Ovary (tissue), 9 donors: ENCODE data around the gene FNIP1. TPM values are rescaled to one million over a fixed set of nuclear protein-coding genes. Genes with fewer than 3 reads are reported as not detected.
"Not testable (repeated sequence)": the region's sequence is repeated elsewhere in the genome, so short reads cannot be mapped to it uniquely, and the experiment has no call there.

ENCODE experiments used
- DNase-seq, 5 donors: peaks; one replicate each; pipeline ENCODE4 v3.0.0-alpha.2; 2019 to 2020
- H3K27ac ChIP-seq, 2 donors: fragments of 200-600 bp; one replicate each; pipeline versions ENCODE4 v1.5.1 to v1.8.0; 2019 to 2022
- H3K27me3 ChIP-seq: fragments of 200-600 bp; one replicate; pipeline ENCODE4 v1.8.0; 2022
- H3K36me3 ChIP-seq: fragments of 200-600 bp; sonication (generic); one replicate; pipeline ENCODE4 v1.5.1; 2019
- H3K4me1 ChIP-seq: one replicate; pipeline ENCODE4 v1.8.1; 2013; ENCODE audit warnings: mild to moderate bottlenecking, moderate library complexity; ENCODE audit not compliant: insufficient read depth
- H3K4me3 ChIP-seq: fragments of 200-600 bp; sonication (generic); one replicate; pipeline ENCODE4 v1.5.1; 2017
- H3K9me3 ChIP-seq, 2 donors: fragments of 200-600 bp in 1 of 2; sonication (generic) in 1 of 2; one replicate each; pipeline versions ENCODE4 v1.5.1 to v1.8.1; 2013 to 2019; ENCODE audit warnings: mild to moderate bottlenecking in 1 of 2, moderate library complexity in 1 of 2
- CTCF ChIP-seq, 3 donors: fragments of 450-650 bp in 2 of 3; fragments of 200-600 bp in 1 of 3; IDR thresholded peaks; one replicate each; pipeline versions ENCODE4 v1.5.1 to v1.8.0; 2016 to 2022; ENCODE audit warnings: antibody characterized with exemption in 3 of 3, mild to moderate bottlenecking in 1 of 3
- EP300 ChIP-seq: sonication (generic); formaldehyde crosslinking; IDR thresholded peaks from one replicate; pipeline ENCODE4 v1.6.1; 2017; ENCODE audit warnings: antibody characterized with exemption
- POLR2A ChIP-seq: fragments of 450-650 bp; IDR thresholded peaks from one replicate; pipeline ENCODE4 v1.6.1; 2017; ENCODE audit warnings: antibody characterized with exemption, mild to moderate bottlenecking, moderate library complexity
- WGBS, 3 donors: extraction: QIAGEN DNeasy Blood & Tissue Kit in 1 of 3; methylation state at CpG; one replicate each; pipeline versions ENCODE4 v1.1.5 to v1.1.7; 2013 to 2017; 5-methylcytosine and 5-hydroxymethylcytosine counted together
- intact Hi-C, 4 donors: fragments of 100-400 bp; cut with DNase I; formaldehyde crosslinking; loops; one replicate each; pipeline versions ENCODE4 v1.11.0 to v1.15.1; 2022 to 2023
- polyA plus RNA-seq, 2 donors: library from polyadenylated mRNA; stranded (reverse); fragments of 200-250 nt in 1 of 2; fragments of 350-450 nt in 1 of 2; fragmentation: Illumina TruSeq in 1 of 2; extraction: RNeasy Lipid Tissue Mini Kit (QIAGEN cat#74804) in 1 of 2; gene quantifications; one replicate each; pipeline ENCODE4 v1.2.3, GENCODE V29; 2013 to 2014
- total RNA-seq, 7 donors: library from RNA; depleted of rRNA in 2 of 7; stranded (reverse); fragments of >200 nt in 2 of 7; fragmentation: NEBNext Ultra II Directional in 3 of 7; extraction: Animal tissue kit (Norgen Biotek cat#: 25700) in 3 of 7; gene quantifications; one replicate each; pipeline versions ENCODE4 v1.1.0 to v1.2.4, GENCODE V29; 2016 to 2023
- donor health status: DM: no; HTN: no; CAD: no; lungs with moderate emphysema.
- donor health status: DM: no; HTN: no; CAD: no.
- donor health status: Bipolar disorder and iron deficiency.
- donor health status: DM: yes; HTN: yes; CAD: no.
- donor health status: DM: no; HTN: no; CAD: no.
- donor health status: DM: yes; HTN: yes; CAD: no.

FNIP1 gene
- total and polyA plus RNA-seq, 9 donors, result 7.2 to 52.7 (median 39.4) TPM

- intact Hi-C loops, result no loop called here
- no peaks in the 10 kb centered on the region for H3K27me3 ChIP-seq
- TF ChIP-seq EP300 (no peak), CTCF (IDR thresholded peaks at IDR 0.05) (no peak), POLR2A (no peak)
- WGBS, 3 donors, result 91 to 95% (median 94%) methylated on average over 3 of the region's 3 CpGs
- no peak for DNase-seq
- H3K4me3 ChIP-seq, result no peak overlapping the region
- no peaks in the 10 kb centered on the region for H3K9me3 ChIP-seq
- no peaks in the 10 kb centered on the region for H3K36me3 ChIP-seq
- no peaks in the 10 kb centered on the region for H3K4me1 ChIP-seq
- H3K27ac ChIP-seq, result no peak overlapping the region
These were observed 56.3 kb downstream of the FNIP1 start for GRCh38 chr5:131740477-131740876.

- H3K27ac ChIP-seq, result no peak overlapping the region
- no peak for DNase-seq
- no peaks in the 10 kb centered on the region for H3K27me3 ChIP-seq
- WGBS, 3 donors, result 90 to 94% (median 92%) methylated on average over 8 of the region's 8 CpGs
- intact Hi-C loops, result no loop called here
- H3K4me1 ChIP-seq, result no peaks in the 10 kb centered on the region
- TF ChIP-seq CTCF (IDR thresholded peaks at IDR 0.05) (no peak), EP300 (no peak), POLR2A (no peak)
- H3K36me3 ChIP-seq, result no peaks in the 10 kb centered on the region
- H3K9me3 ChIP-seq, result no peaks in the 10 kb centered on the region
- no peak overlapping the region for H3K4me3 ChIP-seq
These were observed 61.4 kb downstream of the FNIP1 start for GRCh38 chr5:131735393-131735792.

GRCh38 chr5:131734939-131735338 lies 61.9 kb downstream of the FNIP1 start:
- H3K27me3 ChIP-seq, H3K9me3 ChIP-seq, H3K4me3 ChIP-seq, H3K27ac ChIP-seq, H3K36me3 ChIP-seq, intact Hi-C loops, DNase-seq, H3K4me1 ChIP-seq: not testable (repeated sequence)
- WGBS, 3 donors, result 94 to 98% (median 96%) methylated on average over 5 to 6 of the region's 6 CpGs

- intact Hi-C loops, DNase-seq, H3K27me3 ChIP-seq, H3K4me3 ChIP-seq, H3K27ac ChIP-seq, H3K36me3 ChIP-seq, H3K4me1 ChIP-seq, H3K9me3 ChIP-seq: not testable (repeated sequence)
- WGBS, 3 donors, result 97 to 100% (median 97%) methylated on average over 4 of the region's 4 CpGs
These were observed 67.5 kb downstream of the FNIP1 start for GRCh38 chr5:131729292-131729691.

GRCh38 chr5:131724089-131724488 lies 72.7 kb downstream of the FNIP1 start:
- H3K4me1 ChIP-seq, H3K9me3 ChIP-seq, H3K27me3 ChIP-seq, intact Hi-C loops, H3K36me3 ChIP-seq, H3K4me3 ChIP-seq, H3K27ac ChIP-seq, DNase-seq: not testable (repeated sequence)

GRCh38 chr5:131720714-131721113 lies 76.1 kb downstream of the FNIP1 start:
- intact Hi-C loops, result no loop called here
- no peaks in the 10 kb centered on the region for H3K4me1 ChIP-seq
- H3K9me3 ChIP-seq, result no peaks in the 10 kb centered on the region
- H3K4me3 ChIP-seq, result no peak overlapping the region
- WGBS, 3 donors, result 44 to 58% (median 54%) methylated on average over 1 of the region's 1 CpG
- DNase-seq, result no peak
- no peak overlapping the region for H3K27ac ChIP-seq
- TF ChIP-seq CTCF (IDR thresholded peaks at IDR 0.05) (no peak), EP300 (no peak), POLR2A (no peak)
- no peaks in the 10 kb centered on the region for H3K36me3 ChIP-seq
- H3K27me3 ChIP-seq, result no peaks in the 10 kb centered on the region
